CD4-positive, alpha-beta T cell treated with Interferon alpha-2 for 1 hour (primary cell): ENCODE results near the gene COL4A2.
"Not testable (repeated sequence)": the region's sequence is repeated elsewhere in the genome, so short reads cannot be mapped to it uniquely, and the experiment has no call there.

Source experiments
- DNase-seq, 2 donors: peaks; one replicate each; pipeline ENCODE4 v3.0.0-alpha.2; 2020 to 2022

Gene COL4A2

GRCh38 chr13:110523180-110523579 lies 216.1 kb downstream of the COL4A2 start:
- DNase-seq: no peak

GRCh38 chr13:110523838-110524540 lies 216.9 kb downstream of the COL4A2 start:
- DNase-seq: no peak

GRCh38 chr13:110524541-110525257 lies 217.6 kb downstream of the COL4A2 start:
- DNase-seq: no peak

GRCh38 chr13:110525328-110526319 lies 218.5 kb downstream of the COL4A2 start:
- DNase-seq: no peak

GRCh38 chr13:110528371-110528770 lies 221.3 kb downstream of the COL4A2 start:
- DNase-seq: peak in 1 of 2 donors; percentile 36

GRCh38 chr13:110528911-110529310 lies 221.8 kb downstream of the COL4A2 start:
- DNase-seq: no peak

GRCh38 chr13:110529522-110530311 lies 222.6 kb downstream of the COL4A2 start:
- DNase-seq: no peak

- DNase-seq: no peak
These were observed 224.0 kb downstream of the COL4A2 start for GRCh38 chr13:110531100-110531499.

- no peak for DNase-seq
These were observed 224.6 kb downstream of the COL4A2 start for GRCh38 chr13:110531671-110532083.

- DNase-seq: not testable (repeated sequence)
These were observed 225.2 kb downstream of the COL4A2 start for GRCh38 chr13:110532258-110532657.

- no peak for DNase-seq
These were observed 226.9 kb downstream of the COL4A2 start for GRCh38 chr13:110533771-110534670.

- no peak for DNase-seq
These were observed 228.4 kb downstream of the COL4A2 start for GRCh38 chr13:110535526-110535925.

- peak; percentile 34 to 77 for DNase-seq
These were observed 229.1 kb downstream of the COL4A2 start for GRCh38 chr13:110536006-110536693.

GRCh38 chr13:110538632-110539031 lies 231.5 kb downstream of the COL4A2 start:
- no peak for DNase-seq

GRCh38 chr13:110539894-110540293 lies 232.8 kb downstream of the COL4A2 start:
- DNase-seq: no peak

GRCh38 chr13:110540871-110541525 lies 233.9 kb downstream of the COL4A2 start:
- DNase-seq: no peak

GRCh38 chr13:110541526-110541920 lies 234.4 kb downstream of the COL4A2 start:
- DNase-seq: no peak

- DNase-seq: no peak
These were observed 235.2 kb downstream of the COL4A2 start for GRCh38 chr13:110542169-110542796.

- DNase-seq: no peak
These were observed 239.3 kb downstream of the COL4A2 start for GRCh38 chr13:110546378-110546777.

GRCh38 chr13:110546926-110547325 lies 239.8 kb downstream of the COL4A2 start:
- DNase-seq: no peak
